A673 (cell line): ENCODE measurements around the gene MRPS11. TPM values are rescaled to one million over a fixed set of nuclear protein-coding genes. Genes with fewer than 3 reads are reported as not detected.
A peak's percentile ranks its signal among the peaks of the same experiment; 100 is the strongest.

Experiments
- BruUV-seq: library from RNA; stranded (reverse); fragments of 400-500 nt; replicated peaks from 2 replicates; lab custom pipeline; 2021; lab: Mats Ljungman, UMichigan
- CTCF ChIA-PET: fragments of 300-600 bp; sonication (Branson Sonifier 250); formaldehyde crosslinking; loops from one replicate; lab custom pipeline; 2022; ENCODE audit warnings: antibody characterized with exemption; lab: Charles Lee
- POLR2A ChIA-PET: fragments of 300-600 bp; sonication (Branson Sonifier 250); formaldehyde crosslinking; loops from one replicate; lab custom pipeline; 2022; ENCODE audit warnings: antibody characterized with exemption; ENCODE audit not compliant: low non-redundant PET; lab: Charles Lee
- DNase-seq: peaks from one replicate; pipeline ENCODE4 v3.0.0-alpha.2; 2015; ENCODE audit warnings: low spot score
- H3K27ac ChIP-seq: fragments of 200-600 bp; sonication (generic); 2 replicates; pipeline ENCODE4 v1.5.1; 2016; ENCODE audit warnings: mixed run types, low read depth, mild to moderate bottlenecking, mixed read lengths, antibody characterized with exemption, low read length; ENCODE audit not compliant: poor library complexity, severe bottlenecking
- H3K27me3 ChIP-seq: fragments of 200-600 bp; sonication (generic); replicated peaks from 2 replicates; pipeline ENCODE4 v1.6.1; 2017; ENCODE audit warnings: mixed run types, low read depth, mild to moderate bottlenecking, mixed read lengths, antibody characterized with exemption, low read length; ENCODE audit not compliant: insufficient read depth, poor library complexity
- H3K36me3 ChIP-seq: fragments of 200-600 bp; sonication (generic); 2 replicates; pipeline ENCODE4 v1.6.1; 2016; ENCODE audit warnings: mixed run types, mild to moderate bottlenecking, mixed read lengths, antibody characterized with exemption, low read length; ENCODE audit not compliant: insufficient read depth, poor library complexity, severe bottlenecking
- H3K4me1 ChIP-seq: fragments of 200-600 bp; sonication (generic); 2 replicates; pipeline ENCODE4 v1.6.1; 2017; ENCODE audit warnings: mixed run types, mild to moderate bottlenecking, mixed read lengths, antibody characterized with exemption, low read length; ENCODE audit not compliant: insufficient read depth, poor library complexity, severe bottlenecking
- H3K4me3 ChIP-seq: fragments of 200-600 bp; sonication (generic); 2 replicates; pipeline ENCODE4 v1.5.1; 2016; ENCODE audit warnings: low read depth, mixed run types, mild to moderate bottlenecking, mixed read lengths, low read length; ENCODE audit not compliant: poor library complexity, severe bottlenecking
- H3K9me3 ChIP-seq: fragments of 200-600 bp; sonication (generic); 2 replicates; pipeline ENCODE4 v1.6.1; 2016; ENCODE audit warnings: mixed run types, low read depth, mild to moderate bottlenecking, mixed read lengths, antibody characterized with exemption, low read length; ENCODE audit not compliant: poor library complexity, severe bottlenecking
- EZH2 ChIP-seq: fragments of 200-600 bp; sonication (generic); IDR thresholded peaks from 2 replicates; pipeline ENCODE4 v1.6.1; 2017; ENCODE audit warnings: borderline replicate concordance, low read depth, mild to moderate bottlenecking, mixed read lengths, antibody characterized with exemption, low read length; ENCODE audit not compliant: poor library complexity, severe bottlenecking
- intact Hi-C: fragments of 100-400 bp; cut with micrococcal nuclease; formaldehyde crosslinking; loops from one replicate; pipeline ENCODE4 v1.10.0; 2022; ENCODE audit not compliant: unreplicated experiment
- total RNA-seq: library from RNA; stranded (reverse); gene quantifications from 2 replicates; pipeline ENCODE4 v1.2.3, GENCODE V29; 2021
- TF ChIP-seq, protein P1 (sequence below): fragments of 300-800, 200-600 bp; sonication (generic); conservative IDR thresholded peaks from 2 replicates; pipeline ENCODE4 v1.5.1; 2017; ENCODE audit warnings: low read depth, mild to moderate bottlenecking, antibody characterized with exemption, low read length, moderate library complexity, mixed read lengths

MRPS11 gene
- total RNA-seq, 1 experiment from 2014 or later: 90.0 TPM

DNA sequence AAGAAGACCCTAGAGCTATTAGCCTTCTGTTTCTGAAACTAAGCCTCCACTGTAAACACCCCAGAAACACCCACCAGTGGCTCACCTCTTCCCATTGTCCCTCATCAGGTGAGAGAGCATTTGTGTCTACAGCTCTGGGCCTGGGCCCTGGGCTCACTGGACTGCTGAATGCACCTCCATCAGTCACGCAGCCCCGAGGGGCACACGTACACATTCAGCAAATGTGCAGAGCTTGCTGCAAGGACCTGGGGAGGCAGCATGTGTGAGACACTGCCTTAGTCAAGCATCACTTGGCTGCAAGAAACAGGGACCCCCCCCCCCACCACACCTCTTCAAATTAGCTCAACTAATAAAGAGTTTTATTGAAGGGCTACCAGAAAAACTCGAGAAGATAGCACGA lies 29.3 kb upstream of the MRPS11 start:
- intact Hi-C loops: no loop called here
- no peak for DNase-seq
- ChIA-PET CTCF (no interaction called here), POLR2A (no interaction called here)
- Histone ChIP-seq H3K4me1 (no peaks in the 10 kb centered on the region), H3K27ac (no peak overlapping the region), H3K4me3 (no peak overlapping the region), H3K9me3 (no peaks in the 10 kb centered on the region), H3K27me3 (peaks cover 14% of the 10 kb centered on the region), H3K36me3 (no peaks in the 10 kb centered on the region)
- BruUV-seq: no TSS peak
- TF ChIP-seq, protein P1, sequence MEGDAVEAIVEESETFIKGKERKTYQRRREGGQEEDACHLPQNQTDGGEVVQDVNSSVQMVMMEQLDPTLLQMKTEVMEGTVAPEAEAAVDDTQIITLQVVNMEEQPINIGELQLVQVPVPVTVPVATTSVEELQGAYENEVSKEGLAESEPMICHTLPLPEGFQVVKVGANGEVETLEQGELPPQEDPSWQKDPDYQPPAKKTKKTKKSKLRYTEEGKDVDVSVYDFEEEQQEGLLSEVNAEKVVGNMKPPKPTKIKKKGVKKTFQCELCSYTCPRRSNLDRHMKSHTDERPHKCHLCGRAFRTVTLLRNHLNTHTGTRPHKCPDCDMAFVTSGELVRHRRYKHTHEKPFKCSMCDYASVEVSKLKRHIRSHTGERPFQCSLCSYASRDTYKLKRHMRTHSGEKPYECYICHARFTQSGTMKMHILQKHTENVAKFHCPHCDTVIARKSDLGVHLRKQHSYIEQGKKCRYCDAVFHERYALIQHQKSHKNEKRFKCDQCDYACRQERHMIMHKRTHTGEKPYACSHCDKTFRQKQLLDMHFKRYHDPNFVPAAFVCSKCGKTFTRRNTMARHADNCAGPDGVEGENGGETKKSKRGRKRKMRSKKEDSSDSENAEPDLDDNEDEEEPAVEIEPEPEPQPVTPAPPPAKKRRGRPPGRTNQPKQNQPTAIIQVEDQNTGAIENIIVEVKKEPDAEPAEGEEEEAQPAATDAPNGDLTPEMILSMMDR: no peak
- no peak for TF ChIP-seq EZH2

DNA sequence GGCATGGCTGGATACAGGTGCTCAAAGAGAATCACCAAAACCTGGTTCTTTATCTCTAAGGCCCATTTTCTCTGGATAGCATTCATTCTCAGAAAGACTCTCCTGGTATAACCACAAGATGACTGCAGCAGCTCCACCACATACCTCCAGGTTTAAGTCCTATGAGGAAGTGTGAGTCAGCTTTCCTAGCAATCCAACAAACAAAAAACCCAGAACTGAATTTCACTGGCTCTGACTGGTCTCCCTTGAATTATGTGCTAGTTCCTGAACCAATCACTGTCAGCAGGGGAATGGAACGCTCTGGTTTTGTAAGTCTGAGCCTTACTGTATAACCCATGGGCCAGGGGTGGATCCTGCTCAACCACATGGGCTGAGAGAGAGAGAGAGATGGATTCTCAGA lies 27.5 kb upstream of the MRPS11 start:
- TF ChIP-seq, protein P1: no peak
- TF ChIP-seq EZH2: no peak
- intact Hi-C loops: no loop called here
- POLR2A ChIA-PET: no interaction called here
- CTCF ChIA-PET: no interaction called here
- BruUV-seq: no TSS peak
- peaks cover 11% of the 10 kb centered on the region for H3K9me3 ChIP-seq
- H3K4me1 ChIP-seq: no peaks in the 10 kb centered on the region
- DNase-seq: peak; percentile 3
- H3K27me3 ChIP-seq: peaks cover 18% of the 10 kb centered on the region
- no peak overlapping the region for H3K4me3 ChIP-seq
- no peaks in the 10 kb centered on the region for H3K36me3 ChIP-seq
- no peak overlapping the region for H3K27ac ChIP-seq

- peaks cover 20% of the 10 kb centered on the region for H3K27me3 ChIP-seq
- no peaks in the 10 kb centered on the region for H3K4me1 ChIP-seq
- no TSS peak for BruUV-seq
- intact Hi-C loops: no loop called here
- no peak overlapping the region for H3K4me3 ChIP-seq
- TF ChIP-seq, protein P1: no peak
- no peak for TF ChIP-seq EZH2
- POLR2A ChIA-PET: no interaction called here
- no peaks in the 10 kb centered on the region for H3K36me3 ChIP-seq
- no peak for DNase-seq
- H3K9me3 ChIP-seq: peaks cover 11% of the 10 kb centered on the region
- CTCF ChIA-PET: no interaction called here
- no peak overlapping the region for H3K27ac ChIP-seq
These were observed 26.3 kb upstream of the MRPS11 start for GRCh38 chr15:88441076-88441730.
